Measurements from ENCODE around the gene C2orf80.

- no peak for TF ChIP-seq POLR2AphosphoS5 (IDR thresholded peaks at IDR 0.05)
- TF ChIP-seq, protein P1, sequence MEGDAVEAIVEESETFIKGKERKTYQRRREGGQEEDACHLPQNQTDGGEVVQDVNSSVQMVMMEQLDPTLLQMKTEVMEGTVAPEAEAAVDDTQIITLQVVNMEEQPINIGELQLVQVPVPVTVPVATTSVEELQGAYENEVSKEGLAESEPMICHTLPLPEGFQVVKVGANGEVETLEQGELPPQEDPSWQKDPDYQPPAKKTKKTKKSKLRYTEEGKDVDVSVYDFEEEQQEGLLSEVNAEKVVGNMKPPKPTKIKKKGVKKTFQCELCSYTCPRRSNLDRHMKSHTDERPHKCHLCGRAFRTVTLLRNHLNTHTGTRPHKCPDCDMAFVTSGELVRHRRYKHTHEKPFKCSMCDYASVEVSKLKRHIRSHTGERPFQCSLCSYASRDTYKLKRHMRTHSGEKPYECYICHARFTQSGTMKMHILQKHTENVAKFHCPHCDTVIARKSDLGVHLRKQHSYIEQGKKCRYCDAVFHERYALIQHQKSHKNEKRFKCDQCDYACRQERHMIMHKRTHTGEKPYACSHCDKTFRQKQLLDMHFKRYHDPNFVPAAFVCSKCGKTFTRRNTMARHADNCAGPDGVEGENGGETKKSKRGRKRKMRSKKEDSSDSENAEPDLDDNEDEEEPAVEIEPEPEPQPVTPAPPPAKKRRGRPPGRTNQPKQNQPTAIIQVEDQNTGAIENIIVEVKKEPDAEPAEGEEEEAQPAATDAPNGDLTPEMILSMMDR (IDR thresholded peaks at IDR 0.05): no peak
Observed at GRCh38 chr2:208142240-208142924, 47.4 kb downstream of the C2orf80 start.

Data from gastroesophageal sphincter (tissue), 3 donors.